Activated CD8-positive, alpha-beta memory T cell treated with anti-CD3 and anti-CD28 coated beads, Interleukin-2, amount 50 U/mL, for 1 hour (primary cell): ENCODE measurements around the gene TRAP1.

Experiments
- DNase-seq: peaks from one replicate; pipeline ENCODE4 v3.0.0-alpha.2; 2020; ENCODE audit errors: extremely low read depth

Gene TRAP1

DNA sequence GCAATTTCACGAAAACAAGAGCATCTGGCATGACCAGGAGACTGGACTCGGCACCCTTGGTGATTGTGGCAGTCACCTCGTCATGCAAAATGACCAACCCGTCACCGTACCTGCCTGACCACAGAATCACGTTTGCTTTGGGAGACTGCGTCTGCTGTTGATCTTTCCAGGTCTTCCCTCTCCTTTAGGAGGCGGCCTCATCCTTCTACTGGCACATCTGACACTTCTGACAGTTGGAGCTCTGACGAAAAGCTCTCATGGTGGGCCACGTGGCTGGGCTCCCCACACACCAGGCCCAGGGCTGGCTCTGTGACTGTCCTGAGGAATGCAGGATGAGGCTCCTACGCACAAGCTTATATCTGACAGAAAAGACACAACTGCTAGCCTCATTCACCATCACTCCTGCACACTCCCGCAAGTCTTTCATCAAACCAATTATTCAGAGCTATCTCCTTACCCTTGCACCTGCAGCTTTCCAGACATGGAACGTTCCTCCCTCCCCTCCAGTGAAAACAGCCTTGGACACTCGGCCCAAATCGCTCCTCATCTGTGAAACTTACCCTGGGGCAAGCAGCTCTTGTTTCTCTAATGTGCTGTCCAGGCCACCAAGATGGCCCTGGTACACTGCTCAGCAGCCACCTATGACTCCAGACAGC, 3.6 kb downstream of the TRAP1 start:
- no peak for DNase-seq

DNA sequence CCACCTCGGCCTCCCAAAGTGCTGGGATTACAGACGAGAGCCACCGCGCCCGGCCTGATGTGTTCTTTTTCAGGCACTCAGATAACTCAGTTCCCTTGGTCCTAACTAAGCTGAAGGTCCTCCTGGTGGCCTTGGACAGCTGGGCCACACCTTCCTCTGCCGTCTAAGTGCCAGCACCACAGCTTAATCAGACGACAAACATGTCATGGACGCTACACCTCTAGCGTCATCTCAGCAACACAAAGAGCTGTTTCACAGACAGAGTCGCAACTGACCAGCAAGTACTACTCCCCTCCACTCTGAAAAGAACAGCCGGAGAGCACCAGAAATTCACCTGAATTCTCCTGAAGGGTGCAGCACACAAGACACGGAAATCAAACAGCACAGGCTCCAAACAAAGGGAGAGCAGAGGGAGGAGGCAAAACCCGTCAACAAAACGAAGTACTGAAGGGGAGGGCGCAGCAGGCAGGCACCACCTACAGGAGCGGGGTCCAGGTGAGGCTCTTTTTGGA, 4.4 kb downstream of the TRAP1 start:
- no peak for DNase-seq

DNA sequence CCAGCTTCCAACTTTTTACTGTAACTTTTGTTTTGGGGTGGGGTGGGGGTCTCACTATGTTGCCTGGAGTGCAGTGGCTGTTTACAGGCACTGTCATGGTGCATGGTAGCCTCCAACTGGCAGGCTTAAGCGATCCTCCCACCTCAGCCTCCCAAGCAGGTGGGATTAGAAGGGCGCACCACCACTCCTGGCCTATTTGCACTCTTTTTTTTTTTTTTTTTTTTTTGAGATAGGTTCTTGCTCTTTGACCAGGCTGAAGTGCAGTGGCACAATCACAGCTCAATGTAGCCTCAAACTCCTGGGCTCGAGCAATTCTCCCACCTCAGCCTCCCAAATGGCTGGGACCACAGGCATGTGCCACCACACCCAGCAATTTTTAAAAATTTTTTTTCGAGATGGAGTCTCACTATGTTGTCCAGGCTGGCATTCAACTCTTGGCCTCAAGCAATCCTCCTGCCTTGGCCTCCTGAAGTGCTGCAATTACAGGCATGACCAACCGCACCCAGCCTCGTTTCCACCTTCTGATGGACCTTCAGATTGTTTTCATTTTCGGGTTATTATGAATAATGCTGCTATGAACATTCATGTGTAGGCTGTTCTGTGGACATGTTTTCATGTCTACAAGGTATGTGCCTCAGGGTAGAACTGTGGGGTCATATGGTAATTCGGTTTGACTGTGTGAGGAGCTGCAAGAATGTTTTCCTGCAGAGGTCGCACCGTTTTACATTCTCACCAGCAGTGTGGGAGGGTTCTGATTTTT, 10.9 kb downstream of the TRAP1 start:
- no peak for DNase-seq

DNA sequence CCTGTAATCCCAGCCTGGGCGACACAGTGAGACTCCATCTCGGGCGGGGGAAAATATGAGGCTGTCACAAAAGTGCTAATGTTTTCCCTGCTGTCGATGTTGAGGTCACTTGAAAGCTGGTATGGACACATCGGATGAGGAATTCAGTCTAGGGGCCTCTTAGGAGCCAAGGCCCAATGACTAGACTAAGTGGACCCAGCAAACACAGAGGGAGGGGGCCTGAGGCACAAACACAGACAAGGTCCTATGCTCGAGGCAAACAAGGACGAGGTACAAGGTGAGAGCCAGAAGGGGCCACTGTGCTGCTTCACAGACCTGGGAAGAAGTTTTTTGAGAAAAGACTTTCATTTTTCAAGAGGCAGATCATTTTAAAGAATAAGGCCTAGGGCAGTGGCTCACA, 15.2 kb downstream of the TRAP1 start:
- no peak for DNase-seq

- DNase-seq, result no peak
These were observed 15.8 kb downstream of the TRAP1 start for GRCh38 chr16:3701531-3701930.

- DNase-seq, result no peak
These were observed 18.4 kb downstream of the TRAP1 start for GRCh38 chr16:3698941-3699340.

DNA sequence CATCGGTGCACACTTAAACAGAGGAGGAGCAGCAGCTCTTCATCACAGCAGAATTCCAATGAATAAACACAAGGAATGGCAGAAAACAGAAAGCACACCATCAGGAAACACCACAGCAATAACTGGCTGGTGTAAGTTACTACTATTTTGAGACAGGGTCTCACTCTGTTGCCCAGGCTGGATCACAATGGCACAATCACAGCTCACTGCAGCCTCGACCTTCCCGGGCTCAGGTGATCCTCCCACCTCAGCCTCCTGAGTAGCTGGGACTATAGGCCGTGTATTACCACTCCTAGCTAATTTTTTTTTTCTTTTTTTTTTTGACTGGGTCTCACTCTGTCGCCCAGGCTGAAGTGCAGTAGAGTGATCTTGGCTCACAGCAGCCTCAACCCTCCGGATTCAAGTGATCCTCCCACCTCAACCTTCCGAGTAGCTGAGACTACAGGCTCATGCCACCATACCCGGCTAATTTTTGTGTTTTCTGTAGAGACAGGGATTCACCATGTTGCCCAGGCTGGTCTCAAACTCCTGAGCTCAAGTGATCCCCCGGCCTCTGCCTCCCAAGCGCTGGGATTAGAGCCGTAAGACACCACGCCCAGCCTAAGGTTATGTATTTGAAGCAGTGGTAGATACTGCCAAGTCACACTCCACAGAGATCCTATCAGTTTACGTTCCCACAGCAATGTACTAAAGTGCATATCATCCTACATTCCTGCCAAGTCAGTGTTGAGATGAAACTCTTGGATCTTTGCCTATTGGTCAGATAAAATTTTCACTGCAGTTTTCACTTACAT, 20.7 kb downstream of the TRAP1 start:
- DNase-seq, result no peak

DNA sequence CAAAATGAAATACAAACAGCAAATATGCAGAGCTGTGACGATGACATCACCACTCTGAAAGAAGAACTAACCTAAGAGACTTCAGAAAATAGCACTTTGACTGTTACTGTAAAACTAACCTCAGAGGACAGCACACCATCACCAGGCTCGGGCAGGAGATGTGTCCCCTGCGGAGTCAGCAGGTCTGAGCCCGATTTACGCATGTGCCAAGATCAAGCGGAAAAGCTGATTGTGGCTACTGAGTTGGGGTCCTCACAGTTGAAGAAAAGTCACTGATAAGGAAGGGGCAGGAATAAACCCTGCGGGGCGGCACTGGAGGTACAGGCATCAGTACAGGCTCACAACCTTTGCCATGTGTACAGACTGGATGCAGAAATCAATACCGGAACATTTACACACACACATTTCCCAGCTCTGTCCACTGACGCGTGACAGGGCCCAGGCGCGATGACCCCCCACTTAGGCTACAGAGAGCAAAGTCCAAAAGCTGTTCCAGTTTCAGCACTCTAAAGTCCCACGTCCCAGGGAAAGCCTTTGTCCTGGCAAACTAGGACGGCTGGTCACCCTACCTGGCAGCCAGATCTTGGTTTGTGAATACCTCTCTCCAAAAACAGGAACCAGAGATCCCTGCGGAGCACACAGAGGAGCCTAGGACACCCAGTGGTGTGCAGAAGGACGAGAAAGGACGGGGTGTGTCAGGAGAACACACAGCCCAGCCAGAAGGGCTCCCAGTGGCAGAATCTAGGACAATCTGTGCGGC, 21.5 kb downstream of the TRAP1 start:
- no peak for DNase-seq

- no peak for DNase-seq
These were observed 23.3 kb downstream of the TRAP1 start for GRCh38 chr16:3694051-3694450.

- no peak for DNase-seq
These were observed 25.6 kb downstream of the TRAP1 start for GRCh38 chr16:3691761-3692160.

- DNase-seq, result no peak
These were observed 26.2 kb downstream of the TRAP1 start for GRCh38 chr16:3690980-3691720.

GRCh38 chr16:3690470-3690928, 26.8 kb downstream of the TRAP1 start:
- DNase-seq, result peak; percentile 43

GRCh38 chr16:3689731-3690130, 27.6 kb downstream of the TRAP1 start:
- no peak for DNase-seq

DNA sequence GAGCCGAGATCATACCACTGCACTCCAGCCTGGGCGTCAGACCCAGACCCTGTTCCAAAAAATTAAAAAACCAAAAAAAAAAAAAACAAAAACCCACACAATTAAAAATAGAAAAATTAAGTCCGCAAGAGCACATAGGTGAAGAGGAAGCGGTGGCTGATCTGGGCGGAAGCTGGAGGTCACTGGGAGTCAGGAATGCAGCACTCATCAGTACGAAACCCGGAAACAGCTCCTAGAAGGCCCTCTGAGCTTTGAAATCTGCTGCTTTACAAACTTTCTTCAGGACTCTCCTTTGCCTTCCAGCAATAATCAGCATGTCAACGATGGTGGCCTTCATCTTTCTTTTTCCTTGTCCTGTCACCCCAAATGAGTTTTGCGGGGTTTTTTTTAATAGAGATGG, 29.5 kb downstream of the TRAP1 start:
- DNase-seq, result no peak

DNA sequence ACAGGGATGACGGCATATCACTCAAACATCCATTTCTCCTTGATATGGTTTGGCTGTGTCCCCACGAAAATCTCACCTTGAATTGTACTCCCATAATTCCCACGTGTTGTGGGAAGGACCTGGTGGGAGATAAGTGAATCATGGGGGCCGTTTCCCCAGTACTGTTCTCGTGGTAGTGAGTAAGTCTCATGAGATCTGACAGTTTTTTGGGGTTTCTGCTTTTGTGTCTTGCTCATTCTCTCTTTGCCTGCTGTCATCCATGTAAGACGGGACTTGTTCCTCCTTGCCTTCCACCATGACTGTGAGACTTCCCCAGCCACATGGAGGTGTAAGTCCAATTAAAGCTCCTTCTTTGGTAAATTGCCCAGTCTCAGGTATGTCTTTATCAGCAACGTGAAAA, 30.3 kb downstream of the TRAP1 start:
- no peak for DNase-seq

- DNase-seq, result no peak
These were observed 36.1 kb downstream of the TRAP1 start for GRCh38 chr16:3681206-3681605.

DNA sequence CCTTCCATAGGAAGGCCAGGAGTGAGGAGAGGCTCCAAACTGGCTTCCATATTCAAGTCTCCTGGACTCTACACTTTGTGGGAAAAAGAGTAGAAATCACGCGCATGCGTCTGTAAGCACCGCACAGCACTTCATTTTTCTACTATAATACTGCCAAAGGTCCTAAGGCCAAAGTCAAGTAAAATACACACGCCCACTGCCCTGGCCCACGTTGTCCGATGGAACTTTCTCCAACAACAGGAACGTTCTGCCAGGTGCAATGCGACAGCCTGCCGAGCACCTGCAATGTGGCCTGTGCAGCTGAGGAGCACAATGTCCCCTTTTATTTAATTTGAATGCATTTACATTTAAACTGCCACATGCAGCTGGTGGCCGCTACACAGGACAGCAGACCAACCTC, 39.3 kb downstream of the TRAP1 start:
- no peak for DNase-seq

- DNase-seq, result no peak
These were observed 41.7 kb downstream of the TRAP1 start for GRCh38 chr16:3675601-3676130.

DNA sequence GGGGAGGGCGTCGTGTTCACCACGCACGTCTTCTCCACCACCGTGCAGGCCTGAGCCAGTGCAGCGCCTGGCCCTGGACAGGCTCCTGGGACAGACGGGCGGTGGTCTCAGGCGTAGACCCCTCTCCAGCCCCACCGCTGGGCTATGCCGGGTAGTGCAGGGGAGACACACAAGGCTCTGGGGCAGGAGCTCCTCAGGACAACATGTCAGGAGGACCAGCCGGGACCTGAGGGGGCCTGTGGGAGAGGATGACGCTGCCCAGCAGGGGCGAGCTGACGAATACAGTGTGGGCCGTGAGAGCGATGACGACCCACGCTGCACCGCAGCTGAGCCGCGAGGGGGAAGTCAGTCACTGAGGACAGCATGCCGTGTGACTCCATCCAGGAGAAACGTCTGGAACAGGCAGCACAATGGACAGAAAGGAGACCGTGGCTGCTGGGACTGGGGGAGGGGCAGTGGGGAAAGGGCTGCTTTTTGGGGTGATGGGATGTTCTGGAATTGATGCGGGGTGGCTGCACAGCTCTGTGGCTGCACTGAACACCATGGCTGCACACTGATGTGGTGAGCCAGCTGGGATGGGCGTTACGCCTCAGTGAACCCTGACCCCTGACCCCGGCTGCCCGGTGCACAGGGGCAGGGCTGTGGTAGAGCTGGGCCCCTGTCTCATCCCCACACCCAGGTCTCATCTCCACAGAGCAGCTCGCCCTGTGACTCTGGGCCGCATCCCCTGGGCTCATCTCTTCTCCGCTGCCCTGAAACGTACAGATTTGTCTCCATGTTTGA, 42.6 kb downstream of the TRAP1 start:
- DNase-seq, result no peak
